ENCODE measurements around the gene STAT4. TPM values are rescaled to one million over a fixed set of nuclear protein-coding genes. Genes with fewer than 3 reads are reported as not detected.
A peak's percentile ranks its signal among the peaks of the same experiment; 100 is the strongest.

The STAT4 gene
- total and polyA plus RNA-seq, 4 donors, result 0.85 to 7.9 (median 3.2) TPM

DNA sequence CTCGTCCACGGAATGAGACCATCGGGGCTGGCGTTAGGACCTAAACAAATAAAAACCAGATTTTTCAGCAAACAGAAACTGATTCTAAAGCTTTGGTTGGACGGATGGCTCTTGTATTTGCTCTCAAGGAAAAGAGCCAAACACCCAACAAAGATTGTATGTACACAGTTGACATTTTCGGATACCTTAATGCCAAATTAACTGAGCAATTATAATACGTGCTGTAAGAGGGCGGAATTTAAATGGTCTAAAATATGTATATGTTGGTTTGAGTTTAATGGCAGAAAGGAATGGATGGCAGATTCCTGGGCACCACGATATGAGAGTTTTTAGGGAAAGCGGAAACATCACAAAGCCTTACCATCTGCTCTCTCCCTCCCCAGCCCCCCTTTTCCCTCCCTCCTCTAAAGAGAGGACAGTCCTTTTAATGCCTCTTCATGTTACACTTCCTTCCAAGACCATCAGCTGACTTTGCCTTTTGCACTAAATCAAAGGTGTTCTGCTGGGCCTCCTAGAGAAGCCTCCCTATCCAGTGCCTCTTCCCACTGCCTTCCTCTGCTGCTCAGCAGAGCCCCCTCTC is 170.1 kb downstream of the STAT4 start (continued):
- TF ChIP-seq ATF3 (IDR thresholded peaks at IDR 0.05) (no peak), YY1 (IDR thresholded peaks at IDR 0.05) (no peak)

- TF ChIP-seq EGR1 (IDR thresholded peaks at IDR 0.05; ENCODE audit: low read depth in 2 of 2) (no peak), TAF1 (conservative IDR thresholded peaks at IDR 0.05) (no peak), RAD21 (IDR thresholded peaks at IDR 0.05) (peak in 1 of 2 donors; percentile 17), JUND (IDR thresholded peaks at IDR 0.05) (no peak), YY1 (IDR thresholded peaks at IDR 0.05) (no peak), GABPA (IDR thresholded peaks at IDR 0.05 in 1 of 2, conservative IDR thresholded peaks at IDR 0.05 in 1 of 2) (no peak), NR2F2 (IDR thresholded peaks at IDR 0.05) (peak; percentile 79), CTCF (IDR thresholded peaks at IDR 0.05; ENCODE audit: low read depth, low read length, missing input control) (no peak), RXRA (IDR thresholded peaks at IDR 0.05) (peak; percentile 11 to 21), HNF4A (conservative IDR thresholded peaks at IDR 0.05) (no peak), FOXA2 (IDR thresholded peaks at IDR 0.05) (no peak), ATF3 (IDR thresholded peaks at IDR 0.05) (no peak), SP1 (IDR thresholded peaks at IDR 0.05) (peak; percentile 40), HNF4G (IDR thresholded peaks at IDR 0.05) (no peak), FOXA1 (IDR thresholded peaks at IDR 0.05) (no peak)
- TF ChIP-seq, protein P1, sequence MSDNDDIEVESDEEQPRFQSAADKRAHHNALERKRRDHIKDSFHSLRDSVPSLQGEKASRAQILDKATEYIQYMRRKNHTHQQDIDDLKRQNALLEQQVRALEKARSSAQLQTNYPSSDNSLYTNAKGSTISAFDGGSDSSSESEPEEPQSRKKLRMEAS (IDR thresholded peaks at IDR 0.05), result no peak
- TF ChIP-seq, protein P2, sequence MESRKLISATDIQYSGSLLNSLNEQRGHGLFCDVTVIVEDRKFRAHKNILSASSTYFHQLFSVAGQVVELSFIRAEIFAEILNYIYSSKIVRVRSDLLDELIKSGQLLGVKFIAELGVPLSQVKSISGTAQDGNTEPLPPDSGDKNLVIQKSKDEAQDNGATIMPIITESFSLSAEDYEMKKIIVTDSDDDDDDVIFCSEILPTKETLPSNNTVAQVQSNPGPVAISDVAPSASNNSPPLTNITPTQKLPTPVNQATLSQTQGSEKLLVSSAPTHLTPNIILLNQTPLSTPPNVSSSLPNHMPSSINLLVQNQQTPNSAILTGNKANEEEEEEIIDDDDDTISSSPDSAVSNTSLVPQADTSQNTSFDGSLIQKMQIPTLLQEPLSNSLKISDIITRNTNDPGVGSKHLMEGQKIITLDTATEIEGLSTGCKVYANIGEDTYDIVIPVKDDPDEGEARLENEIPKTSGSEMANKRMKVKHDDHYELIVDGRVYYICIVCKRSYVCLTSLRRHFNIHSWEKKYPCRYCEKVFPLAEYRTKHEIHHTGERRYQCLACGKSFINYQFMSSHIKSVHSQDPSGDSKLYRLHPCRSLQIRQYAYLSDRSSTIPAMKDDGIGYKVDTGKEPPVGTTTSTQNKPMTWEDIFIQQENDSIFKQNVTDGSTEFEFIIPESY (IDR thresholded peaks at IDR 0.05), result no peak
- TF ChIP-seq, protein P3, sequence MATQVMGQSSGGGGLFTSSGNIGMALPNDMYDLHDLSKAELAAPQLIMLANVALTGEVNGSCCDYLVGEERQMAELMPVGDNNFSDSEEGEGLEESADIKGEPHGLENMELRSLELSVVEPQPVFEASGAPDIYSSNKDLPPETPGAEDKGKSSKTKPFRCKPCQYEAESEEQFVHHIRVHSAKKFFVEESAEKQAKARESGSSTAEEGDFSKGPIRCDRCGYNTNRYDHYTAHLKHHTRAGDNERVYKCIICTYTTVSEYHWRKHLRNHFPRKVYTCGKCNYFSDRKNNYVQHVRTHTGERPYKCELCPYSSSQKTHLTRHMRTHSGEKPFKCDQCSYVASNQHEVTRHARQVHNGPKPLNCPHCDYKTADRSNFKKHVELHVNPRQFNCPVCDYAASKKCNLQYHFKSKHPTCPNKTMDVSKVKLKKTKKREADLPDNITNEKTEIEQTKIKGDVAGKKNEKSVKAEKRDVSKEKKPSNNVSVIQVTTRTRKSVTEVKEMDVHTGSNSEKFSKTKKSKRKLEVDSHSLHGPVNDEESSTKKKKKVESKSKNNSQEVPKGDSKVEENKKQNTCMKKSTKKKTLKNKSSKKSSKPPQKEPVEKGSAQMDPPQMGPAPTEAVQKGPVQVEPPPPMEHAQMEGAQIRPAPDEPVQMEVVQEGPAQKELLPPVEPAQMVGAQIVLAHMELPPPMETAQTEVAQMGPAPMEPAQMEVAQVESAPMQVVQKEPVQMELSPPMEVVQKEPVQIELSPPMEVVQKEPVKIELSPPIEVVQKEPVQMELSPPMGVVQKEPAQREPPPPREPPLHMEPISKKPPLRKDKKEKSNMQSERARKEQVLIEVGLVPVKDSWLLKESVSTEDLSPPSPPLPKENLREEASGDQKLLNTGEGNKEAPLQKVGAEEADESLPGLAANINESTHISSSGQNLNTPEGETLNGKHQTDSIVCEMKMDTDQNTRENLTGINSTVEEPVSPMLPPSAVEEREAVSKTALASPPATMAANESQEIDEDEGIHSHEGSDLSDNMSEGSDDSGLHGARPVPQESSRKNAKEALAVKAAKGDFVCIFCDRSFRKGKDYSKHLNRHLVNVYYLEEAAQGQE (IDR thresholded peaks at IDR 0.05), result peak; percentile 76
- no peak overlapping the region for H3K9ac ChIP-seq (ENCODE audit: low read depth in 1 of 2, low read length in 2 of 2)
- H3K36me3 ChIP-seq (ENCODE audit: control insufficient read depth in 4 of 4, insufficient read depth in 3 of 4, low read depth in 1 of 4, low read length in 3 of 4), result peaks cover 20 to 98% (median 92%) of the 10 kb centered on the region in 4 donors
- H3K27ac ChIP-seq (ENCODE audit: low read depth in 1 of 2, low read length in 2 of 2), result peak overlapping the region; percentile 33 to 59
- no peak overlapping the region for H3K4me3 ChIP-seq (ENCODE audit: low read depth in 1 of 3, low read length in 3 of 3)
- DNase-seq (ENCODE audit: low spot score), result no peak
- H3K4me1 ChIP-seq (ENCODE audit: control insufficient read depth in 4 of 4, insufficient read depth in 4 of 4, low read length in 3 of 4), result no peaks in the 10 kb centered on the region
- H3K27me3 ChIP-seq (ENCODE audit: control insufficient read depth in 4 of 4, insufficient read depth in 4 of 4, low read length in 3 of 4), result no peaks in the 10 kb centered on the region
- WGBS, result 61% methylated on average over 14 of the region's 14 CpGs
- no peaks in the 10 kb centered on the region for H3K9me3 ChIP-seq (ENCODE audit: control insufficient read depth in 4 of 4, low read length in 3 of 4)
Observed at GRCh38 chr2:190979906-190980629, 170.7 kb downstream of the STAT4 start.

All from liver (tissue), 9 donors.